NCI-H2081 (cell line): ENCODE measurements around the gene LIPC.

Experiments used
- DNase-seq, 2 experiments: peaks; one replicate each; lab custom pipeline; 2025; lab: John Stamatoyannopoulos, UW

The LIPC gene

DNA sequence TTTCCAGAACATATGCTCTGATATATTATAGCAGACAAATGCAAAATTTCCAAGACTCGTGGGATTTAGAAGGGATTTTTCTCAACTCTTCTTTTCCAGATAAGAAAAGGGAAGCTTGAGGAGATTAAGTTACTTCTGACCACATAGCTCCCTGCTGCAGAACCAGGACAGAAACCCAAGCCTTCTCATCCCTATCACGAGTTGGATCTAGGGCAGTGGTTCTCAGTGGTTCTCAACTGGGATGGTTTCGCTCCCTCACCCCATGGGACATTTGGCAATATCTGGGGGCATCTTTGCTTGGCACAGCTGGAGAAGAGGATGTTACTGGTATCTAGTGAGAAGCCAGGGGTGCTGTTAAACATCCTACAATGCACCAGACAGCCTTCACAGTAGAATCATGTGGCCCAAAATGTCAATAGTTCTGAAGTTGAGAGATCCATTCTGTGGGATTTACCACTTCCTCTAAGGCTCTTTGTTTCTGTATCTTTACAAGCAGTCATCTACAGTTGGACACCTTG is 64.2 kb downstream of the LIPC start:
- DNase-seq: no peak

DNA sequence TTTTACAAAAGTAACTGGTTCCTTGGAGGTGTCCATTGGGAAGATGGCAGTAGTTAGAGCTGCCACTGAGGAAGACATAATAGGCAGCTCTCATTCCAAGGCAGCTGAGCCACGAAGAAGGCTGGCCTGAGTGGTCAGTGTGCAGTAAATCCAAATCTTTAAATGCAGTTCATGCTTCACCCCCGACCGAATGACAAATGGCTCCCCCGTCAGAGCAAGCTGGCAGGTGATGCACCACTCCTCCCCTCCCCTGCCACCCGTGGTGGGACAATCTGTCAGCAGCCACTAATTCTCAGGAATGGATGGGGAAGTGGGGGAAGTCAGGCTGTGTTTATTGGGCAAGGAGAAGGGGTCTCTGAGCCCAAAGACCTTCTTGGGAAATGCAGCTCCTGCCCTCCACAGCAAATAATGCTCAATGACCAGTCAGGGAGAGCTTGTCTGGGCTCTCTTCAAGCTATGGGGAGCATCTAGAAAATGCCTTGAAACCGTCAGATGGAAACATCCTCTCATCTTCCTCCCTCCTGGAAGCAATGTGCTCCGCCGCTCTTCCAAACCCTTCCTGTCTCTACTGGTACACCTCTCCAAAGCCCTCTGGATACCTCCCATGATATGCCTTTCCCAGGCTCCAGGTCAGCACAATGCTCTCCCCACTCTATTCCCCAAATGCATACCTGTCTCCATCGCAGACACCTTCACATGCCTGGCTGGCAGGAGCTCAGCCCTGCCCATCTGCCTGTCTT is 65.4 kb downstream of the LIPC start:
- no peak for DNase-seq

DNA sequence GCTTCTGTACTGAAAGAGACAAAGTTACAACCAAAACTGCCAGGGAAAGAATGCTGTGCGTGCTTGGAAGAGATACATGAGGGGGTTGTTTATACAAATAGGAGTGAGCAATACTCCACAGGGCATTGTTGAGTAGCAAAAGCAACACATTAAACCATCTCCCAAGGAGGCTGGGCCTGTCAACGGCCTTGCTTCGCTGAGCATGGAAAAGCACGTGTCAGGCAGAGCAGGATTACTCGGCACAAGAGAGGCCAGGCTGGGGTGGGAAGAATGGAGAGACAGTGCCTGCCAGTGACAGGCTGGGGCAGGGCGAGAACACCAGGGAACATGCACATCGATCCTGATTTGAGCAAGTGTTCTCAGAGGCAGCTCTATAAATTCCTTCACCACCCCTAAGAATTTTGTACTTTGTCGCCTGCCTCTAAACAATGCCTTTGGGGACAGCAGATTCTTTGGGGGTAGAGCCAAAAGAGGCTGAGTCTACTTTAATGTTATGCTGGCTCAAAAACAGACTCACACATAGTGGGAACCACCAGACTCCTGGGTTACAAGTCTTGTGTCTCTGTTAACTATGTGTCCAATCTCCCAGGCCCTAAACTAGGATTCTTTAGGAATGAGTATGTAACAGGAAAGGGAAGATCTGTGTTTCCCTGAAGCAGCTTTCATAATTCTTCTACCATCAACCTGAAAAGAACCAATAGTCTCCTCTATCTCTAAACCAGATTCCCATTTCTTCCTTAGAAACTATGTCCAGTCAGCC is 67.2 kb downstream of the LIPC start:
- DNase-seq: no peak

DNA sequence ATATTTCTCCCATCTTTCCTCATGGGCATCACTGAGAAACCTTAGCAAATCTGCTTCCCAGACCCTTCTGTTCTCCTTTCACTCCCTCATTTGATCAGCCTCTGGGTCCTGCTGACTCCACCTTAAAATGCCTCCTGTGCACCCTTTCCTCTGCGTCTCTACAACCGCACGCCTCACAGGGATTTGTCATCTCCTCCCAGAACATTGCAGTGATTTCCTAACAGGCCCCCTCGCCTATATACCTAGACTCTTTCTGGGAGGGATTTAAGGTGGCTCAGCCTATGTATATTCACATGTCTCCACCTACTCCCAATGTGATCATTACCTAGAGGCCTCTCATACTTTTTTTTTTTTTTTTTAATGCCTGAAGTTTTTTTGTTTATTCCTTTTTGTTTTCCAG is 69.2 kb downstream of the LIPC start:
- DNase-seq: no peak

DNA sequence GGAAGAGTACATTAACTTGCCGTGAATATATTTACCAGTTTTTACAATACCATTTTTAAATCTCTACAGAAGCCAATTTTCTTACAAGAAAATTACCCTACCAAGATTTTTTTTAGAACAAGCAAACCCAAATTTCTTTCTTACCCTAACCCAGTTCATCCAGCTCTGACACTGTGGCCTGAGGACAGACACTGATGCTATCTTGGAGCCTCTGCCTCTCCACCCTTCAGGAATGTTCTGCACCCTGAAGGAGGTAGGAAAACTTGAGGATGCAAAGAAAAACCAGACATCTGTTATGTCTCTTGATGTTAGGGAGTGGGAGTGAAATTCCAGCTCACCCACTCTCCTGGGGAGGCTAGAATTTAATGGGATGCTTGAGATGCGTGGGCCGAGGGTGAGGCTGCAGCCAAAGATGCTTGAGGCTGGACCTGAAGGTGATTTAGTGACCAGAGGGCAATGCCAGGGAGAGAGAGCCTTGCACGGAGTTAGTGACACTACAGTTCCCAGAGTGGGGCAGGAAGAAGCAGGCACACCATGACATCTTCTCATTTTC is 69.9 kb downstream of the LIPC start:
- no peak for DNase-seq

DNA sequence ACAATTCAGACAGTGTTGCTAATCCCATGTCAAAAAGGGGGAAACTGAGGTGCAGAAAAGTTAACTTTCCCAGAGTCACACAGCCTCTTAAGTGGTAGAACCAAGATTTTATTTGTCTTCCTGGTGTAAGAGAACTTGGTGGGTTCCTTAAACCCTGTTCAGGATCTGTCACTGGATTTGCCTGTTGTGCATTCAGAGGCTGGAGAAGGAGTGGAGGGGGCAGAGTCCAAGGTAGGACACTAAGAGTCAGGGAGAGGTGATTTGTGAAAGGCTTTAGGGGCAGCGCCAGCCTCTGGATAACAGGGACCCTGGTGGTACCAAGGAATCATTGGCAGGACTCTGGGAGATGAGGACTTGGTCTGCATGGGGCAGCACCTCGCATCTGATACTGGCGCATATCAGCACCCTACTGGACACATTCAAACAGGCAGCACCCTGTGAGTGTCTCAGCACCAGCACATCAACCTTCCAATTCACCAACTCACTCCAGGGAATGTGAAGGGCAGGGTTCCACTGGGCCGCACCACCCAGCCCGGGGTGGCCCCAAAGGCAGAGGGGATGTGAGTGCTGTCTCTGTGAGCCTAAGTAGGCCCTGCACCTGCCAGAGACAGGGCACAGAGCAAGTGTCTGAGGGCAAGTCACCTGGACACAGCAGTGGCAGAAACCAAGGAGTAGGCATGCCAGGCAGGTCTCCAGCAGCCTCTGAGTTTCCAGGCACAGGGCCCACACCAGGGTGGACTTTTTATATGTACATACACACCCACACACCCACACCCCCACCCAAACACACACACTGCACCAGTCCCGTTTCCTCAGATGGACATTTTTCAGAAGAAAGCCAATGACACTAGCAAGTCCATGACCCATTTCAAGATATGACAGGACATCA is 71.6 kb downstream of the LIPC start:
- DNase-seq: no peak

DNA sequence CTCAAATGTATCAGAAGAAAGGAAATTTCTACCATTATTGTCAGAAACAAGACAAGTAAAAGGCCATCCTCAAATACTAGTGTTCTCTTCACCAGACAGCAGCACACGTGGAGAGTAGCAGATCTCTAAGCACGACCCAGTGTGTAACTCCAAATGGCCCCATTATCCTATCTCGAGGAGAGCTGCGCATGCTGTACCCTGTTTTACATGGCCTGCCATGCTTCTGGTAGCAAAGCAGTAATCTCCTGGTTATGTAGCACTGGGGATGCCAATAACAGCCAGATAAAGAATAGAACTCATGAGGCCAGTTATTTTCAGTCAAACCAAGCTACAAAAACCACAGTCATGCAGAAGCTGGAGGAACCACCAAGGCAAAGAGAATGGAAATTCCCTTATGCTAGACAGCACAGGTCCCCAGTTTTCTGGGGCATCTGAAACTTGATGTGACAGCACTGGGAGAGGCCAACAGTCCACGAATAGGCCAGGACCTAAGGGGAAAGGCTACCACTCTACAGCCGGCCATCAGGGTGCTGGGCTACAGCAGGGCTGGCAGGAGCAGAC is 73.0 kb downstream of the LIPC start:
- DNase-seq: no peak

DNA sequence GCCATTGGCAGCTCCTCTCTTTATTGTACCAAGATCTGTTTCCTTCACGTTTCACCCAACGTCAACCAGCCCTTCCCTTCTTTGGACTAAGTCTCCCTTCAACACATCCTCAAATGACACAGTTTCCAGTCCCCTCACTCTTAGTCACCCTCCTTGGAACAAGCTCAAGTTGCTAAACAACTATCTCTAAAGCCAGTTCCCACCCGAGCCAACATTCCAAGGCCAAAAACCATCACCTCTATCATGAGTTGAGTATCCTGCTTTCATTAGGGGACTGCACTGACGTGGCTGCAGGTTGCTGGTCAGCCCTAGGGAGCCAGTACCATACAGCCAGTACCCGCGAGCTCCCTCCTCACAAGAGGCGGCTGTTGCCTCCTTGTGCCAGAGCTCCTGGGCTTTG is 73.8 kb downstream of the LIPC start:
- DNase-seq: no peak

DNA sequence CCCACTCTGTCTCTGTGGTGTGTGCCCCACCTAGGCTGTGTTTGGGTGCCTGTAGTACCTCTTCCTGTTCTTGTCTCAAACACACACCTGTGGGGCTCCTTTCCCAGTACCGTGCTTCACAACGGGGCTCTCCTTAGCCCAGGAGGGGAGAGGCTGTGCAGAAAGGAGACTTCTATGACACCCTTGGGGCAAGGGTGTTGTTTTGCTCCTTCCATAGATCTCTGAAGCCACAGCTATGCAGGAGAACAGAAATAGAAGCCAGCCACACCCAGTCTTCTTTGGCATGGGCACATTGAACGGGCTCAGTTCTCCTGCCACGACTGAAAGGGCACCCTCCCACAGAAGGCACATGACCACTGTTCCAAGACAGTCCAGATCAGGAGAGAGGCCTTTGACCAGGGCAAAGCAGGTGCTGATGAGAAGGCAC is 74.3 kb downstream of the LIPC start:
- DNase-seq: no peak

DNA sequence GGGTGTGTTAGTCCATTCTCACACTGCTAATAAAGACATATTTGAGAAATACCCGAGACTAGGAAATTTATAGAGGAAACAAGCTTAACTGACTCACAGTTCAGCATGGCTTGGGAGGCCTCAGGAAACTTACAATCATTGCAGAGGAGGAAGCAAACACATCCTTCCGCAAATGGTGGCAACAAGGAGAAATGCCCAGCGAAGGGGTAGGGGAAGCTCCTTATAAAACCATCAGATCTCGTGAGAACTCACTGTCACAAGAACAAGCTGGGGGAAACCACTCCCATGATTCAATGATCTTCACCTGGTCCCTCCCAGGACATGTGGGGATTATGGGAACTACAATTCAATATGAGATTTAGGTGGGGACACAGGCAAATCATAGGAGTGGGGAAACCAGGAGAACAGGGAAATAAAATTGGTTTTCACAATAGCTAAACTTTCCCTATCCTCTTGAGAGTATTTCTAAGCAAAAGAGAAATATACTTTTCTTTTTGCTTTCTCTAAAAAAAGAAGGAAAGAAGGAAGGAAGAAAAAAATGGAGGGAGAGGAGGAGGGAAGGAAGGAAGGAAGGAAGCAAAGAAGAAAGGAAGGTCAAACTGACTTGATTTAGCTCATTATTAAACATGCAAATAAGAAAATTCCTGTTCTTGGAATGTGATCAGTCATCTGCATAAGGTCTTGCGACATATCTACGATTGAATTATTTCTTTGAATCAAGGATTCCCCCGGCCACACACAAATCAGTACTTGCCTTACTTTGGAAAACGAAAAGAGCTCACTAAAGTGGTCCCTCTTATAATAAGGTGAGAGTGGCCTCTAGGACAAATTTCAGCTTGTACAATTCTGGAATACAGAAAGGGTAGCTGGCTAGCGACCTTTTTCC is 75.2 kb downstream of the LIPC start:
- DNase-seq: no peak

DNA sequence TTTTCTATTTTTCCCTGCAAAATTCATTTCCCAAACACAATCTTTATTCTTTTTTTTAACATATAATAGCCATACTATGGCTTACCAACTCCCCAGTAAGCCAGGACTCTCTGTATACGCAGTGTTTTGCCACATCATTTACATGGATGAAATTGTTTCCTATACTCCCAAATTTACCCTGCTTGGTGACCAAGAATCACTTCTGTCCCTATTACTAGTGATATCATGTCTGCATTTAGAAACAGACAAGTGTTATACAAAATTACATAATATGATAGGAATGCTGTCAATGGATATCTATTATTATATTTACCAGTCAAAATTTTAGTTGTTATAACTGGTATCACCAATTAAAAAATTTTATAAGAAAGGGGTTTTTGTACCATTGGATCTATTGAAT is 77.8 kb downstream of the LIPC start:
- DNase-seq: no peak

DNA sequence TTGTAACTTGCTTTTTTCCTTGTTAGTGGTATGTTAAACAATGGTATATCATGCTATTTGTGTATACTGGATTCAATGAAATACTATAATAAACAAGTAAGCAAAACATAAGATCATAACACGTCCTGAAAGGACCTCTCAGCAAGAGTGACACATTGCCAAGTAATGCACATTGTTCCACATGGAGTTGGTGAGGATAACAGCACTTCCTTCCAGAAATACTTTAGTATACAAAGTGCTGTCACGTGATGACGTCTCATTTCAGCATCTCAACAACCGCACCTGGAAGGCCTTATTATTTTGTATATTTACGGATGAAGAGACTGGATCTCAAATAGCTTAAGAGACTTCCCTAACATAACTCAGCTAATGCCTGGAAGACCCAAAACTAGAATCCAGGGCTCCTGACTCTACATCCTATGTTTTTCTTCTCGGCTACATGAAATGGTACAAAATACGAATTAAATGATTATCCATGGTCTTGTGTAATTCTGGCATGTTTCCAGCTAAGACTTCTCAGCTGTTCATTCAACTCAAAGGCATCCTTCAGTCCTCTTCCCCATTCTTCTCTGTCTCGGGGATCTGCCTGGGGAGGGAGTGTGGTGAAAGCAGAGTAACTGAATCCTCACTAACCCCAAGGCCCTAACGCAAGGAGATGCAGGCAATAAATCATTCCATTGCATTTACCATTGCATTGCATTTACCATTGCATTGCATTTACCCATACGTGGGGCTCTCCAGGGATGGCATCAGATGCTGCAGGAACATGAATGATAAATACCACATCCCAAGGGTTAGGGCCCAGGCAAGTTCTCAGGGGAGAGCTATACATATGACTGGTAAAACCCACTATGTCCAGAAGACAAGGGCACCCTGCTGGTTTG is 79.2 kb downstream of the LIPC start:
- DNase-seq: no peak

DNA sequence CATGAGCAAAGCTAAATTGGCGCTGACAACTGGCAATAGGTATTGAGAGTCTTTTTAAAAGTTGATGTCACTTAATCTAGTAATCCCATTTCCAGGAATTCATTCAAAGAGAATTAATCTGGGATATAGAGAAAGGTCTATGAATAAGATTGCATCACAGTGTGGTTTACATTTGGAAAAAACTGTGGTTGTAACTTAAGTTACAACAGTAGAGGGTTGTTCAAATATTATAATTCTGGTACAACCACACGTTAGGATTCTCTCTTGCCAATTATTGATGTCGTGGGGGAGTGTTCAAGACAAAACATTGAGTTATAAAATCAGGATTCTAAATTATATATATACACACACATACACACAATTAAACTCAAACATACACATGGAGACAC is 79.8 kb downstream of the LIPC start:
- no peak for DNase-seq

DNA sequence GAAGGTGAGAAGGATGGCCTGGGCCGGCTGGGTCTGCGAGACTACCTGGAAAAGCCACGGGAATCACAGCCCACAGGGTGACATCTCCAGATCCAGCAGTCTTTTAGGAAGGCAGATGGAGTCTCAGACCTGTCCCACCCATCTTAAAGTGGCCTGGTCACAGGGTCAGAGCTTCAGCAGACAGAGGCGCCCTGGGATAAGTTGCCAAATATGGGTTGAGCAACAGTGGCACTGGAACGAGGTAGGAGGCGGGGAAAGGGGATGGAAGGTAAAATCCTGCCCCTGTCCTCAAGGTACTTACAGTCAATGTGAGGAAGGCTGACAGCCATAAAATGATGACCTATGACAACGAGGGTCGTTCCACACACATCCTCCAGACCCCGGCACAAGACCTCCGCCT is 80.7 kb downstream of the LIPC start:
- no peak for DNase-seq

DNA sequence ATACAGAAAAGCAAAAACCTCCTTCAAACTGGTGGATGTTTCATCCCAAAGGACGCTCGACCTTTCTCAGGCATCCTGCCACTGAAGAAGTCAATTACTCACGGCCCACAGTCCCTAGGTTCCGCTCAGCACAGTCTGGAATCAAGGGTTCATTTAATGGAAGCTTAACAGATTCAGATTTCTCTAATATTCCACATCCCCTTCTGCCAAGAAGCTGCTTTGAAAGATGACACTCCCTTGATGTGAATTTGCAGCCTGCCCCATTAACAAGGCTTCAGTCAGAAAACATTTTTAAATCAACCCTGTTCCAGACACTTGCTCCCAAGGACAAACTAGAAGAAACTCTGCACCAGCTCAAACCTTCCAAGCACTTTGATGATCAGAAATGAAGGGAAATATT is 81.2 kb downstream of the LIPC start:
- no peak for DNase-seq

DNA sequence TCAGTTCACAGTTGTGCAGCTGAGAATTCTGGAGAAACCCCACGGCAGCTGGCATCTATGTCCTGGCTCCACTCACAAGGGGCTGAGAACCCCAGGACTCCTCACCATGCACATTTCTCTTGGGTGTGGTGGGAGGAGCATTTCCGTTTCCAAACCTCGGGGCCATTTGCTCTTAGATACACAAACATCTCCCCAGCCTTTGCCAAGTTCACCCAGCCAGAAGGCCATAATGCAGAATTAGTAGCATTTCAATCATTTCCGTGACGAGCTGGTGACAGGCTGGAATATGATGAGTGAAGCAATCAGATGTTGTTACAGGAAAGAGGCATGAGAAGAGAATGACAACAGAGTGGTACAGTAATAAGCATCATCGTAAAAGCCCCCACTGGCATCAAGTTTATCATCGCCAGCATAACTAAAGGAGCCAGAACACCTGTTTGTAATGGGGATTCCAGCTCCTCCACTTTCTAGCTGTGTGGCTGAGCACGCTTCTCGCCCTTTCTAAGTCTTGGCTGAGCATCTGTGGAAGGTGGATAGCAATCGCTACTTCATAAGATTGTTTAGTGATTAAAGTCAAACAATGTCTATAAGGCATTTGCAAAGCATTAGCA is 82.0 kb downstream of the LIPC start:
- DNase-seq: peak; percentile 37 to 63

DNA sequence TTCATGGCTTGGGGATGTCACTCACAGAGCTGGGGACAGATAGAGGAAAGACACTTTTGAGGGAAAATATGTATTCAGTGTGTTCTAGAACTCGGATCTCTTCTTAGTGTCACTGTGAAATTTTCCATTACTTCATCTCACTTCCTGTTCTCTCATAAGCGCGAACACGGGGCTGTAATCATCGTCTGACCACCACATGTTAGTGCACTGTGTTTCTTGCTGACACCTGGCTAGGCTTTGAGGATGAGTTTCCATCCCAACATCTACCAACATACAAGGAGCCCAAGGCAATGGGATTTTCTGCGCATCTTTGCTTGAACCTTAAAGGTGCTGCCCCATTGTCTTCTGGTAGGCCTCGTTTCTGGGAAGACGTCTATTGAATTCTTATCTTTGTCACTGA is 84.0 kb downstream of the LIPC start:
- no peak for DNase-seq

DNA sequence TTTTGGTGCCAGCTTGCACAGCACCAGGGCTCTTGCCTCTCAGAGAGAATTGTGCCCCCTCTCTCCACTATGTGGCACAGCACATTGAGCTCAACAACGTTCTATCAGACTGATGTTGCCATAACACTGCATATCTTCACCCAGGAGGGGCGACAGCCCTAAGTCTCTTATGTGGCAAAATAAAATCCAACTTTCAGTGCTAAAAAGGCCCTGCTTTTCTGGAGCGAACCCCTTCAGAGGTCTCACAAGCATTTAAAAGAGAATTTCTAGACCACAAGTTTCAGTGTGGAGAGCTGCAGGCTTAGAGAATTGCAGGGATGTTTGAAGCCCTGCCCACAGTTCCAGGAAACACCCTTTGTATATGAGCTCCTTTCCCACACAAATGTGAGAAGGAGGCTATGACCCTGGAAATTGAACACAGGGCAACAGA is 85.5 kb downstream of the LIPC start:
- DNase-seq: no peak
